HT-29 (cell line): ENCODE results near the gene VN1R2. TPM values are rescaled to one million over a fixed set of nuclear protein-coding genes. Genes with fewer than 3 reads are reported as not detected.

Source experiments
- total RNA-seq: library from RNA; depleted of rRNA; stranded (reverse); fragments of >200 nt; shearing (Covaris generic); gene quantifications from 2 replicates; pipeline ENCODE4 v1.2.3, GENCODE V29; 2014; rRNA removed

Gene VN1R2
- total RNA-seq, 1 experiment from 2014 or later, result not detected

Other genes with a start within 250 kb of the VN1R2 start
- not detected in 2 replicates for gene ERVV-1, start 244.4 kb upstream of the VN1R2 start, total RNA-seq
- not detected in 2 replicates for gene ERVV-2, start 213.6 kb upstream of the VN1R2 start, total RNA-seq
- 8.5 and 14.9 TPM in 2 replicates for gene ZNF160, start 154.9 kb upstream of the VN1R2 start, total RNA-seq
- not detected in 2 replicates for gene ZNF415, start 125.4 kb upstream of the VN1R2 start, total RNA-seq
- gene ZNF347, start 99.2 kb upstream of the VN1R2 start, total RNA-seq, result not detected in 2 replicates
- gene ZNF665, start 64.9 kb upstream of the VN1R2 start, total RNA-seq, result not detected in 2 replicates
- not detected in 2 replicates for gene ZNF677, start 3.4 kb upstream of the VN1R2 start, total RNA-seq
- not detected in 2 replicates for gene VN1R4, start 9.4 kb downstream of the VN1R2 start, total RNA-seq
- gene ZNF845, start 75.5 kb downstream of the VN1R2 start, total RNA-seq, result 2.8 and 2.9 TPM in 2 replicates
- gene ZNF525, start 107.4 kb downstream of the VN1R2 start, total RNA-seq, result 3.4 and 3.9 TPM in 2 replicates
- gene ZNF765, start 136.9 kb downstream of the VN1R2 start, total RNA-seq, result 5.6 and 6.2 TPM in 2 replicates
- gene ZNF761, start 173.7 kb downstream of the VN1R2 start, total RNA-seq, result 6.2 and 6.8 TPM in 2 replicates
- not detected in 2 replicates for gene ZNF813, start 209.4 kb downstream of the VN1R2 start, total RNA-seq